ENCODE measurements around the gene THOC6. TPM values are rescaled to one million over a fixed set of nuclear protein-coding genes. Genes with fewer than 3 reads are reported as not detected.

THOC6 gene
- total and polyA plus RNA-seq, 2 experiments from 2014 or later, result 71.4 to 90.6 TPM

- ATAC-seq, result no peak
- H3K36me3 ChIP-seq (ENCODE audit: insufficient read depth), result no peaks in the 10 kb centered on the region
- H3F3A ChIP-seq (replicated peaks; ENCODE audit: low read depth), result peaks cover 9% of the 10 kb centered on the region; the same call in 1 of the 2 replicates
- H3K79me2 ChIP-seq (replicated peaks; ENCODE audit: insufficient read depth), result no peaks in the 10 kb centered on the region
- Mint-ChIP-seq H3K27ac (no peak overlapping the region), H3K36me3 (ENCODE audit: low read depth) (no peaks in the 10 kb centered on the region; the same call in 2 of the 3 replicates), H3K4me1 (peaks cover 24% of the 10 kb centered on the region), H3K9me3 (no peaks in the 10 kb centered on the region), H3K4me3 (no peak overlapping the region), H3K27me3 (ENCODE audit: insufficient read depth, low read depth, poor library complexity) (peaks cover 31% of the 10 kb centered on the region)
- no peak overlapping the region for H3K4me3 ChIP-seq
- H3K4me1 ChIP-seq (ENCODE audit: insufficient read depth), result peaks cover 14% of the 10 kb centered on the region
- H3K27ac ChIP-seq (ENCODE audit: low read depth), result peak overlapping the region; percentile 60; the same call in 1 of the 2 replicates
- 0 out of 2 replicates have a peak, but pooled peaks cover 4% of the 10 kb centered on the region for H3K27me3 ChIP-seq (ENCODE audit: insufficient read depth)
- 0 out of 2 replicates have a peak overlapping the region, but pooled peaks have one; percentile 39 for H2AFZ ChIP-seq
- no peaks in the 10 kb centered on the region for H4K20me1 ChIP-seq (replicated peaks; ENCODE audit: insufficient read depth)
- H3K9me2 ChIP-seq (ENCODE audit: insufficient read depth), result no peaks in the 10 kb centered on the region
- H3K4me2 ChIP-seq, result no peak overlapping the region
- DNase-seq (ENCODE audit: low spot score), result peak; percentile 57
- TF ChIP-seq ZNF331 (CRISPR knock-in tag; IDR thresholded peaks at IDR 0.05; ENCODE audit: low read depth) (no peak), CTCF (conservative IDR thresholded peaks at IDR 0.05; ENCODE audit: low read depth in 2 of 2) (no peak), STAT1 (IDR thresholded peaks at IDR 0.05; ENCODE audit: unreplicated experiment) (no peak), JUNB (IDR thresholded peaks at IDR 0.05; ENCODE audit: unreplicated experiment) (no peak), ZNF114 (CRISPR knock-in tag; IDR thresholded peaks at IDR 0.05) (no peak), CREB1 (CRISPR knock-in tag; IDR thresholded peaks at IDR 0.05; ENCODE audit: low read depth) (no peak)
These were observed 40.0 kb downstream of the THOC6 start for GRCh38 chr16:3063625-3064386.

- H4K20me1 ChIP-seq (replicated peaks; ENCODE audit: insufficient read depth), result no peaks in the 10 kb centered on the region
- peaks cover 6% of the 10 kb centered on the region for H3K4me1 ChIP-seq (ENCODE audit: insufficient read depth)
- H3K9me2 ChIP-seq (ENCODE audit: insufficient read depth), result no peaks in the 10 kb centered on the region
- Mint-ChIP-seq H3K36me3 (ENCODE audit: low read depth) (no peaks in the 10 kb centered on the region; the same call in 2 of the 3 replicates), H3K4me3 (no peak within 1 kb of the TSS; the same call in 2 of the 3 replicates), H3K4me1 (peaks cover 24% of the 10 kb centered on the region), H3K27me3 (ENCODE audit: insufficient read depth, low read depth, poor library complexity) (peaks cover 25% of the 10 kb centered on the region), H3K27ac (no peak within 1 kb of the TSS), H3K9me3 (no peaks in the 10 kb centered on the region; the same call in 2 of the 3 replicates)
- no peak within 1 kb of the TSS for H3K4me3 ChIP-seq
- H3K27ac ChIP-seq (ENCODE audit: low read depth), result no peak within 1 kb of the TSS
- DNase-seq (ENCODE audit: low spot score) (no peak), ATAC-seq (peak; percentile 16)
- no peak within 1 kb of the TSS for H3K4me2 ChIP-seq
- H3K79me2 ChIP-seq (replicated peaks; ENCODE audit: insufficient read depth), result no peaks in the 10 kb centered on the region
- peak within 1 kb of the TSS; percentile 76; the same call in 1 of the 2 replicates for H2AFZ ChIP-seq
- H3F3A ChIP-seq (replicated peaks; ENCODE audit: low read depth), result peaks cover 4% of the 10 kb centered on the region; the same call in 1 of the 2 replicates
- H3K36me3 ChIP-seq (ENCODE audit: insufficient read depth), result no peaks in the 10 kb centered on the region
- H3K27me3 ChIP-seq (ENCODE audit: insufficient read depth), result 0 out of 2 replicates have a peak, but pooled peaks cover 4% of the 10 kb centered on the region
- no peak for TF ChIP-seq ZNF331 (CRISPR knock-in tag; IDR thresholded peaks at IDR 0.05; ENCODE audit: low read depth)
- TF ChIP-seq, protein P1, sequence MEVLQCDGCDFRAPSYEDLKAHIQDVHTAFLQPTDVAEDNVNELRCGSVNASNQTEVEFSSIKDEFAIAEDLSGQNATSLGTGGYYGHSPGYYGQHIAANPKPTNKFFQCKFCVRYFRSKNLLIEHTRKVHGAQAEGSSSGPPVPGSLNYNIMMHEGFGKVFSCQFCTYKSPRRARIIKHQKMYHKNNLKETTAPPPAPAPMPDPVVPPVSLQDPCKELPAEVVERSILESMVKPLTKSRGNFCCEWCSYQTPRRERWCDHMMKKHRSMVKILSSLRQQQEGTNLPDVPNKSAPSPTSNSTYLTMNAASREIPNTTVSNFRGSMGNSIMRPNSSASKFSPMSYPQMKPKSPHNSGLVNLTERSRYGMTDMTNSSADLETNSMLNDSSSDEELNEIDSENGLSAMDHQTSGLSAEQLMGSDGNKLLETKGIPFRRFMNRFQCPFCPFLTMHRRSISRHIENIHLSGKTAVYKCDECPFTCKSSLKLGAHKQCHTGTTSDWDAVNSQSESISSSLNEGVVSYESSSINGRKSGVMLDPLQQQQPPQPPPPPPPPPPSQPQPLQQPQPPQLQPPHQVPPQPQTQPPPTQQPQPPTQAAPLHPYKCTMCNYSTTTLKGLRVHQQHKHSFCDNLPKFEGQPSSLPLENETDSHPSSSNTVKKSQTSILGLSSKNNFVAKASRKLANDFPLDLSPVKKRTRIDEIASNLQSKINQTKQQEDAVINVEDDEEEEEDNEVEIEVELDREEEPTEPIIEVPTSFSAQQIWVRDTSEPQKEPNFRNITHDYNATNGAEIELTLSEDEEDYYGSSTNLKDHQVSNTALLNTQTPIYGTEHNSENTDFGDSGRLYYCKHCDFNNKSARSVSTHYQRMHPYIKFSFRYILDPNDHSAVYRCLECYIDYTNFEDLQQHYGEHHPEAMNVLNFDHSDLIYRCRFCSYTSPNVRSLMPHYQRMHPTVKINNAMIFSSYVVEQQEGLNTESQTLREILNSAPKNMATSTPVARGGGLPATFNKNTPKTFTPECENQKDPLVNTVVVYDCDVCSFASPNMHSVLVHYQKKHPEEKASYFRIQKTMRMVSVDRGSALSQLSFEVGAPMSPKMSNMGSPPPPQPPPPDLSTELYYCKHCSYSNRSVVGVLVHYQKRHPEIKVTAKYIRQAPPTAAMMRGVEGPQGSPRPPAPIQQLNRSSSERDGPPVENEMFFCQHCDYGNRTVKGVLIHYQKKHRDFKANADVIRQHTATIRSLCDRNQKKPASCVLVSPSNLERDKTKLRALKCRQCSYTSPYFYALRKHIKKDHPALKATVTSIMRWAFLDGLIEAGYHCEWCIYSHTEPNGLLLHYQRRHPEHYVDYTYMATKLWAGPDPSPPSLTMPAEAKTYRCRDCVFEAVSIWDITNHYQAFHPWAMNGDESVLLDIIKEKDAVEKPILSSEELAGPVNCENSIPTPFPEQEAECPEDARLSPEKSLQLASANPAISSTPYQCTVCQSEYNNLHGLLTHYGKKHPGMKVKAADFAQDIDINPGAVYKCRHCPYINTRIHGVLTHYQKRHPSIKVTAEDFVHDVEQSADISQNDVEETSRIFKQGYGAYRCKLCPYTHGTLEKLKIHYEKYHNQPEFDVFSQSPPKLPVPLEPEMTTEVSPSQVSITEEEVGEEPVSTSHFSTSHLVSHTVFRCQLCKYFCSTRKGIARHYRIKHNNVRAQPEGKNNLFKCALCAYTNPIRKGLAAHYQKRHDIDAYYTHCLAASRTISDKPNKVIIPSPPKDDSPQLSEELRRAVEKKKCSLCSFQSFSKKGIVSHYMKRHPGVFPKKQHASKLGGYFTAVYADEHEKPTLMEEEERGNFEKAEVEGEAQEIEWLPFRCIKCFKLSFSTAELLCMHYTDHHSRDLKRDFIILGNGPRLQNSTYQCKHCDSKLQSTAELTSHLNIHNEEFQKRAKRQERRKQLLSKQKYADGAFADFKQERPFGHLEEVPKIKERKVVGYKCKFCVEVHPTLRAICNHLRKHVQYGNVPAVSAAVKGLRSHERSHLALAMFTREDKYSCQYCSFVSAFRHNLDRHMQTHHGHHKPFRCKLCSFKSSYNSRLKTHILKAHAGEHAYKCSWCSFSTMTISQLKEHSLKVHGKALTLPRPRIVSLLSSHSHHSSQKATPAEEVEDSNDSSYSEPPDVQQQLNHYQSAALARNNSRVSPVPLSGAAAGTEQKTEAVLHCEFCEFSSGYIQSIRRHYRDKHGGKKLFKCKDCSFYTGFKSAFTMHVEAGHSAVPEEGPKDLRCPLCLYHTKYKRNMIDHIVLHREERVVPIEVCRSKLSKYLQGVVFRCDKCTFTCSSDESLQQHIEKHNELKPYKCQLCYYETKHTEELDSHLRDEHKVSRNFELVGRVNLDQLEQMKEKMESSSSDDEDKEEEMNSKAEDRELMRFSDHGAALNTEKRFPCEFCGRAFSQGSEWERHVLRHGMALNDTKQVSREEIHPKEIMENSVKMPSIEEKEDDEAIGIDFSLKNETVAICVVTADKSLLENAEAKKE (CRISPR knock-in tag; IDR thresholded peaks at IDR 0.05), result no peak
- TF ChIP-seq STAT1 (IDR thresholded peaks at IDR 0.05; ENCODE audit: unreplicated experiment), result no peak
- TF ChIP-seq ETS1 (IDR thresholded peaks at IDR 0.05), result no peak
- no peak for TF ChIP-seq NANOG (IDR thresholded peaks at IDR 0.05; ENCODE audit: borderline replicate concordance)
- TF ChIP-seq JUNB (IDR thresholded peaks at IDR 0.05; ENCODE audit: unreplicated experiment), result no peak
- TF ChIP-seq POLR2AphosphoS5 (IDR thresholded peaks at IDR 0.05; ENCODE audit: low read depth), result no peak
- no peak for TF ChIP-seq ZNF114 (CRISPR knock-in tag; IDR thresholded peaks at IDR 0.05)
These were observed 41.4 kb downstream of the THOC6 start, which contains the start of gene IL32 for GRCh38 chr16:3065069-3065741. TSS of gene IL32 (plus strand) at chr16:3065640. CDS start at chr16:3065812, 172 bp downstream.

All from GM23338 (cell line).